GM19035 (cell line): Measurements from ENCODE around the gene PPP1CA.
A peak's percentile ranks its signal among the peaks of the same experiment; 100 is the strongest.

Experiments
- ATAC-seq: cut with Tn5 transposase; IDR thresholded peaks from one replicate; pipeline ENCODE4 v1.9.1; 2021; ENCODE audit not compliant: unreplicated experiment

The PPP1CA gene

GRCh38 chr11:67353317-67354074 is 48.2 kb downstream of the PPP1CA start, which contains the start of gene POLD4:
Gene POLD4, minus strand, starts transcription at chr11:67353546. Its CDS starts 147 bp downstream, at chr11:67353399.
- peak; percentile 86 for ATAC-seq

- ATAC-seq, result peak; percentile 19
These were observed 48.9 kb downstream of the PPP1CA start for GRCh38 chr11:67352546-67353316.

DNA sequence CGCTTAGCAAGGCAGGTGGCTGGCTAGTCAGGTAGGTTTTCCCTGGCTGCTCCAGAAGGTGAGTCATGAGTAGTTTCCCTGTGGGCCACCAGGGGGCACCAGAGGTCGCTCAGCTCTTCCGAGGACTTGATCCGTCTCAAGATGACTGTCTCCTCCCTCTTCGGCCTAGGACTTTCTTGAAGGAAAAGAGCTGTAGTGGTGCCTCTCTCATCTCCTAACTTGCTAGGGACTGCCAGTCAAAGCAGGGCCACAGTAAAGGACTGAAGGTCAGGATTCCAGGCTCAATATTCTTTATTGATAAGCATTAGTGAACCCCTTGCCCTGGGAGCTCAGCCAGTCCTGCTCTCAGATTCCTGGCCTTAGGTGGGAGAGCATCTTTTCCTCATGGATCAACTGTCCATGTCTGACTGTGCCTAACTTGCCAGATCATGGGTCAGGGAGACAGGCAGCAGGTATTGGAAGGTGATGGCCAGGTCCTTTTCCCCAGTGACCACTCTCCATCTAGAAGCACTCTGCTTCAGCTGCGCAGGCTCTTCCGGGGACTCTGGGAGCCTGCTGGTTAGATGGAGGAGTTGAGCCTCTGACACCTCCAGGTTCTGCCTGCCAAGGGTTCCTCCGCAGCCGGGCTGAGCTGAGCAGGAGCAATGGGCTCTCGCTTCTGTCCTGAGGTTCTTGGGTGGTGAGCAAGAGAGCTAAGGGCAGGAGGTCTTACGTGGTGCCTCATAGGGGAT is 50.2 kb downstream of the PPP1CA start:
- ATAC-seq, result no peak

DNA sequence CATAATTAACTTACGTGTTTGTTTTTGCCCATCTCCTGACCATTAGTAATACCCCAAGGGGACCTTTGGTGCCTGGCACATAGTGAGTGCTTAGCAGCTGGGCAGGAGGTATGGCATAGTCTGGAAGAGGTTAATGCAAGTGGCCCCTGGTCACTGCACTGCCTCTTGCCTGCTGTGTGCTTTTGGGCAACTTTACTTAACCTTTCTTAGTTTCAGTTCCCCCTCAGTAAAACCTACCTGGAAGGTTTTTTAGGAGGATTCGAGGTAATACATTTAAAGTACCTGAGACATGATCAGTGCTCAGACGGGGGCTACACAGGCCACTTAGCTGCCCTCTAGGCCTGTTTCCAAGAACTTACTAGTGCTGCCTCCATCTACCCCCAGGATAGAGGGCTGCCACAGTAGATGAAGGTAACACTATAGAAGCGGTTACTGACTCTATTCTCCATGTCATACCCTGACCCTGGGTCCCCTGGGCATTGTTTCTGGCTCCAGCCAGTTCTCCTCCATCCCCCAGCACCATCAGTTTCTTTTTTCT is 51.7 kb downstream of the PPP1CA start:
- no peak for ATAC-seq

DNA sequence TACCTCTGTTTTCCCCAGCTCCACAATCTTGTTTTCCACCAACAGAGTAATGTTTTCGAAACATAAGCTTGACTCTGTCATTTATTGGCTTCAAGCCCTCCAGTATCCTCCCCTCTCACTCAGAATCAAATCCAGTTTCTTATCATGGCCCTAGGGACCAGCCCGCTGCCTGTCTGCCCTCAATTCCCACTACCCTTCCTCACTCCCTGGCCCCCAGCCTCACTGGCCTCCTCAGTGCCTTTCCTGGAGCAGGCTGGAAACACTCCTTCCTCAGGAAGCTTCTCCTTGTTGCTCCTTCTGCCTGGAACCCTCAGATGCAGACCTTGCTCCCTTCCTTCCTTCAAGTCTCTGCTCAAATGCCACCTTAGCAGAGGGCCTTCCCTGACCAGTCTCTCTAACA is 52.2 kb downstream of the PPP1CA start:
- no peak for ATAC-seq

DNA sequence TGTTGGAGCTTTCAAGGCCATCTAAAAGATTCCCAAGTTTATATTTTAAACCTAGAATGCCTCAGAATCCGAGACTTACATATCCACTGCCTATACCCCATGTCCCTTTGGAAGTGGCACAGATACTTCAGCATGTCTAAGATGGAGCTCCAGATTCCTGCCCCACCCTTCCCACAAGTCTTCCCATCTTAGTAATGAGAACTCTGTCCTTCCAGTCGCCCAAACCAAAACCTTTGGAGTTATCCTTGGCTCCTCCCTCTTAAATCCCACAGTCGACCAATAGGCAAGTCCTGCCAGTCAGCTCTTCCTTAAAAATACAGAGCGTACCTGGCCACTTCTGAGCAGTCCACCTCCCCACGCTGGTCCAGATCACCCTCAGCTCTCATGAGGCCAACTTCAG is 52.6 kb downstream of the PPP1CA start:
- no peak for ATAC-seq
